Measurements from ENCODE around the gene RDX. TPM values are rescaled to one million over a fixed set of nuclear protein-coding genes. Genes with fewer than 3 reads are reported as not detected.

Gene RDX
- total RNA-seq, 1 donor from 2014 or later: 132 TPM

GRCh38 chr11:110262072-110262403, 34.4 kb downstream of the RDX start:
- peaks cover 21% of the 10 kb centered on the region for H3K79me2 ChIP-seq (ENCODE audit: insufficient read depth, low read length)
- H3K36me3 Mint-ChIP-seq (ENCODE audit: low read depth, unreplicated experiment): peaks cover 5% of the 10 kb centered on the region
- no peak for FAIRE-seq

GRCh38 chr11:110261195-110262071, 35.0 kb downstream of the RDX start:
- Histone ChIP-seq H3K27ac (ENCODE audit: low read depth, low read length) (no peak overlapping the region), H3K9ac (ENCODE audit: low read length) (no peak overlapping the region), H3K4me1 (ENCODE audit: insufficient read depth, low read length) (peaks cover 5% of the 10 kb centered on the region), H3K27me3 (ENCODE audit: insufficient read depth, low read length) (no peaks in the 10 kb centered on the region), H3K79me2 (ENCODE audit: insufficient read depth, low read length) (peaks cover 15% of the 10 kb centered on the region), H3K9me3 (ENCODE audit: insufficient read depth, low read depth, low read length) (no peaks in the 10 kb centered on the region), H3K36me3 (ENCODE audit: insufficient read depth, low read length) (peaks cover 8% of the 10 kb centered on the region), H2AFZ (ENCODE audit: low read depth, low read length) (no peak overlapping the region), H3K4me2 (ENCODE audit: low read length) (no peak overlapping the region), H4K20me1 (ENCODE audit: insufficient read depth, low read length) (peaks cover 5% of the 10 kb centered on the region), H3K4me3 (ENCODE audit: insufficient read depth, low read depth, low read length) (no peak overlapping the region)
- Mint-ChIP-seq H3K27ac (ENCODE audit: unreplicated experiment) (no peak overlapping the region), H3K27me3 (ENCODE audit: low read depth, unreplicated experiment) (no peaks in the 10 kb centered on the region), H3K4me3 (ENCODE audit: unreplicated experiment) (no peak overlapping the region), H3K36me3 (ENCODE audit: low read depth, unreplicated experiment) (peaks cover 5% of the 10 kb centered on the region), H3K4me1 (ENCODE audit: low read depth, unreplicated experiment) (peaks cover 4% of the 10 kb centered on the region), H3K9me3 (ENCODE audit: unreplicated experiment) (no peaks in the 10 kb centered on the region)
- FAIRE-seq (no peak), DNase-seq (ENCODE audit: low read depth) (peak; percentile 29)
- TF ChIP-seq EZH2 (IDR thresholded peaks at IDR 0.05; ENCODE audit: insufficient read depth, low read length) (no peak), CTCF (IDR thresholded peaks at IDR 0.05; ENCODE audit: insufficient read depth, low read depth, low read length) (no peak)

More at GRCh38 chr11:110262072-110262403, 34.4 kb downstream of the RDX start:
- Histone ChIP-seq H3K9ac (ENCODE audit: low read length) (no peak overlapping the region), H3K27ac (ENCODE audit: low read depth, low read length) (no peak overlapping the region), H4K20me1 (ENCODE audit: insufficient read depth, low read length) (peaks cover 9% of the 10 kb centered on the region), H3K4me2 (ENCODE audit: low read length) (no peak overlapping the region), H3K36me3 (ENCODE audit: insufficient read depth, low read length) (peaks cover 8% of the 10 kb centered on the region), H3K4me1 (ENCODE audit: insufficient read depth, low read length) (peaks cover 5% of the 10 kb centered on the region), H3K9me3 (ENCODE audit: insufficient read depth, low read depth, low read length) (no peaks in the 10 kb centered on the region), H3K4me3 (ENCODE audit: insufficient read depth, low read depth, low read length) (no peak overlapping the region), H3K27me3 (ENCODE audit: insufficient read depth, low read length) (no peaks in the 10 kb centered on the region), H2AFZ (ENCODE audit: low read depth, low read length) (no peak overlapping the region)
- no peaks in the 10 kb centered on the region for H3K9me3 Mint-ChIP-seq (ENCODE audit: unreplicated experiment)
- peak; percentile 5 for DNase-seq (ENCODE audit: low read depth)
- no peak overlapping the region for H3K4me3 Mint-ChIP-seq (ENCODE audit: unreplicated experiment)
- TF ChIP-seq EZH2 (IDR thresholded peaks at IDR 0.05; ENCODE audit: insufficient read depth, low read length) (no peak), CTCF (IDR thresholded peaks at IDR 0.05; ENCODE audit: insufficient read depth, low read depth, low read length) (no peak)
- peaks cover 4% of the 10 kb centered on the region for H3K4me1 Mint-ChIP-seq (ENCODE audit: low read depth, unreplicated experiment)
- no peaks in the 10 kb centered on the region for H3K27me3 Mint-ChIP-seq (ENCODE audit: low read depth, unreplicated experiment)
- no peak overlapping the region for H3K27ac Mint-ChIP-seq (ENCODE audit: unreplicated experiment)

GRCh38 chr11:110253525-110253924, 42.9 kb downstream of the RDX start:
- H3K4me1 ChIP-seq (ENCODE audit: insufficient read depth, low read length): peaks cover 7% of the 10 kb centered on the region
- H3K9ac ChIP-seq (ENCODE audit: low read length): no peak overlapping the region
- H3K27ac Mint-ChIP-seq (ENCODE audit: unreplicated experiment): no peak overlapping the region
- H3K79me2 ChIP-seq (ENCODE audit: insufficient read depth, low read length): peaks cover 1% of the 10 kb centered on the region
- no peak overlapping the region for H3K27ac ChIP-seq (ENCODE audit: low read depth, low read length)
- no peaks in the 10 kb centered on the region for H3K9me3 Mint-ChIP-seq (ENCODE audit: unreplicated experiment)
- no peak overlapping the region for H3K4me3 ChIP-seq (ENCODE audit: insufficient read depth, low read depth, low read length)
- no peak for TF ChIP-seq EZH2 (IDR thresholded peaks at IDR 0.05; ENCODE audit: insufficient read depth, low read length)
- TF ChIP-seq CTCF (IDR thresholded peaks at IDR 0.05; ENCODE audit: insufficient read depth, low read depth, low read length): no peak
- H3K27me3 Mint-ChIP-seq (ENCODE audit: low read depth, unreplicated experiment): no peaks in the 10 kb centered on the region
- H3K9me3 ChIP-seq (ENCODE audit: insufficient read depth, low read depth, low read length): no peaks in the 10 kb centered on the region
- H3K36me3 ChIP-seq (ENCODE audit: insufficient read depth, low read length): peaks cover 22% of the 10 kb centered on the region
- no peak for FAIRE-seq
- no peak for DNase-seq (ENCODE audit: low read depth)
- H3K4me1 Mint-ChIP-seq (ENCODE audit: low read depth, unreplicated experiment): no peaks in the 10 kb centered on the region
- no peak overlapping the region for H3K4me2 ChIP-seq (ENCODE audit: low read length)
- peaks cover 11% of the 10 kb centered on the region for H4K20me1 ChIP-seq (ENCODE audit: insufficient read depth, low read length)
- H2AFZ ChIP-seq (ENCODE audit: low read depth, low read length): no peak overlapping the region
- no peak overlapping the region for H3K4me3 Mint-ChIP-seq (ENCODE audit: unreplicated experiment)
- H3K36me3 Mint-ChIP-seq (ENCODE audit: low read depth, unreplicated experiment): no peaks in the 10 kb centered on the region
- no peaks in the 10 kb centered on the region for H3K27me3 ChIP-seq (ENCODE audit: insufficient read depth, low read length)

Measured in astrocyte (in vitro differentiated cells and primary cell).